ENCODE results near the gene LCOR.

DNA sequence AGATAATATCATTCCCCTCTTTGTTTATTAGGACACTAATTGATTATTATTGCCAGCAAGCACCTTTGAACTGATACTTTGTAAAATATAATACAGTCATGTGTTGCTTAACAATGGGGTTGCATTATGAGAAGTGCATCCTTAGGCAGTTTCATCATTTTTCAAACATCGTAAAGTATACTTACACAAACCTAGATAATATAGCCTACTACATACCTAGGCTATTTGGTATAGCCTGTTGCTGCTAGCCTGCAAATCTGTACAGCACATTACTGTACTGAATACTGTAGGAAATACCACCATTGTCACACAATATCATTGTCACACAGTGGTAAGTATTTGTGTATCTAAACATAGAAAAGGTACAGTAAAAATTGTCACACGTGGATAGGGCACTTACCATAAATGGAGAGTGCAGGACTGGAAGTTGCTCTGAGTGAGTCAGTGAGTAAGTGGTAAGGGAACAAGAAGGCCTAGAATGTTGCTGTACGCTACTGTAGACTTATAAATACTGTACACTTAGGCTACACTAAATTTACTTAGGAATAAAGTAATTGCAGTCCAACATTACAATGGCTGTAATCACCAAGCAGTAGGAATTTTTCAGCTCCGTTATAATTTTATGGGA, 70.7 kb downstream of the LCOR start:
- no peak for TF ChIP-seq POLR2A (IDR thresholded peaks at IDR 0.05)
- TF ChIP-seq, protein P1, sequence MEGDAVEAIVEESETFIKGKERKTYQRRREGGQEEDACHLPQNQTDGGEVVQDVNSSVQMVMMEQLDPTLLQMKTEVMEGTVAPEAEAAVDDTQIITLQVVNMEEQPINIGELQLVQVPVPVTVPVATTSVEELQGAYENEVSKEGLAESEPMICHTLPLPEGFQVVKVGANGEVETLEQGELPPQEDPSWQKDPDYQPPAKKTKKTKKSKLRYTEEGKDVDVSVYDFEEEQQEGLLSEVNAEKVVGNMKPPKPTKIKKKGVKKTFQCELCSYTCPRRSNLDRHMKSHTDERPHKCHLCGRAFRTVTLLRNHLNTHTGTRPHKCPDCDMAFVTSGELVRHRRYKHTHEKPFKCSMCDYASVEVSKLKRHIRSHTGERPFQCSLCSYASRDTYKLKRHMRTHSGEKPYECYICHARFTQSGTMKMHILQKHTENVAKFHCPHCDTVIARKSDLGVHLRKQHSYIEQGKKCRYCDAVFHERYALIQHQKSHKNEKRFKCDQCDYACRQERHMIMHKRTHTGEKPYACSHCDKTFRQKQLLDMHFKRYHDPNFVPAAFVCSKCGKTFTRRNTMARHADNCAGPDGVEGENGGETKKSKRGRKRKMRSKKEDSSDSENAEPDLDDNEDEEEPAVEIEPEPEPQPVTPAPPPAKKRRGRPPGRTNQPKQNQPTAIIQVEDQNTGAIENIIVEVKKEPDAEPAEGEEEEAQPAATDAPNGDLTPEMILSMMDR (IDR thresholded peaks at IDR 0.05) = no peak

Measured in suprapubic skin (tissue), 3 donors.